Activated CD8-positive, alpha-beta memory T cell treated with anti-CD3 and anti-CD28 coated beads for 48 hours (primary cell): ENCODE results near the gene ANKZF1.
"Not testable (repeated sequence)": the region's sequence is repeated elsewhere in the genome, so short reads cannot be mapped to it uniquely, and the experiment has no call there.

ENCODE experiments used
- DNase-seq, 3 experiments: peaks; one replicate each; pipeline ENCODE4 v3.0.0-alpha.2; 2020; ENCODE audit warnings: low read depth in 2 of 3, low spot score in 2 of 3

The ANKZF1 gene

GRCh38 chr2:219252900-219253752 lies 23.5 kb downstream of the ANKZF1 start, which contains the start of gene TUBA4B:
Gene TUBA4B, plus strand, starts transcription at chr2:219253243. Its CDS starts 165 bp downstream, at chr2:219253408.
- peak in 1 of 3 experiments; percentile 27 for DNase-seq

GRCh38 chr2:219253753-219254589 lies 24.4 kb downstream of the ANKZF1 start, which contains the start of gene TUBA4A:
Gene TUBA4A, minus strand, starts transcription at chr2:219253918. Its CDS starts 60 bp downstream, at chr2:219253858.
- peak; percentile 78 to 86 (median 79) for DNase-seq

GRCh38 chr2:219254590-219255201 lies 25.1 kb downstream of the ANKZF1 start:
- peak in 1 of 3 experiments; percentile 37 for DNase-seq

GRCh38 chr2:219258942-219259341 lies 29.3 kb downstream of the ANKZF1 start:
- not testable (repeated sequence) for DNase-seq

GRCh38 chr2:219261024-219261855 lies 31.6 kb downstream of the ANKZF1 start:
- no peak for DNase-seq

- DNase-seq, result no peak
These were observed 36.6 kb downstream of the ANKZF1 start for GRCh38 chr2:219266232-219266631.

GRCh38 chr2:219266886-219267285 lies 37.3 kb downstream of the ANKZF1 start:
- no peak for DNase-seq

- DNase-seq, result no peak
These were observed 38.7 kb downstream of the ANKZF1 start for GRCh38 chr2:219268294-219268693.

GRCh38 chr2:219269362-219270054 lies 39.9 kb downstream of the ANKZF1 start:
- DNase-seq, result no peak

GRCh38 chr2:219270055-219270372 lies 40.4 kb downstream of the ANKZF1 start:
- DNase-seq, result no peak

GRCh38 chr2:219271021-219271420 lies 41.4 kb downstream of the ANKZF1 start:
- DNase-seq, result no peak

GRCh38 chr2:219272356-219272755 lies 42.8 kb downstream of the ANKZF1 start:
- no peak for DNase-seq

GRCh38 chr2:219272995-219273394 lies 43.4 kb downstream of the ANKZF1 start:
- no peak for DNase-seq

GRCh38 chr2:219273937-219274336 lies 44.3 kb downstream of the ANKZF1 start:
- DNase-seq, result no peak

GRCh38 chr2:219274361-219274921 lies 44.8 kb downstream of the ANKZF1 start:
- no peak for DNase-seq

GRCh38 chr2:219277703-219278654 lies 48.4 kb downstream of the ANKZF1 start:
- DNase-seq, result peak in 2 of 3 experiments; percentile 58 to 62

- no peak for DNase-seq
These were observed 49.1 kb downstream of the ANKZF1 start for GRCh38 chr2:219278655-219279150.
